Right kidney (tissue), 1 donor: ENCODE results near the gene ALKBH3.

Experiments
- DNase-seq: peaks from one replicate; pipeline ENCODE4 v3.0.0-alpha.2; 2016

Gene ALKBH3

GRCh38 chr11:43962383-43963278 lies 82.0 kb downstream of the ALKBH3 start:
- DNase-seq = no peak

- DNase-seq = no peak
Observed at GRCh38 chr11:43963279-43963620, 82.6 kb downstream of the ALKBH3 start.

- DNase-seq = no peak
Observed at GRCh38 chr11:43967661-43968060, 87.0 kb downstream of the ALKBH3 start.

GRCh38 chr11:43968719-43969118 lies 88.1 kb downstream of the ALKBH3 start:
- no peak for DNase-seq

- no peak for DNase-seq
Observed at GRCh38 chr11:43969543-43969942, 88.9 kb downstream of the ALKBH3 start.
